DOHH2 (cell line): Measurements from ENCODE around the gene RAPGEF1.

ENCODE experiments used
- EZH2phosphoT487 ChIP-seq: fragments of 200-600 bp; sonication (generic); IDR thresholded peaks from 2 replicates; pipeline ENCODE4 v1.6.1; 2017; ENCODE audit warnings: borderline replicate concordance, mild to moderate bottlenecking, antibody characterized with exemption, low read length, moderate library complexity, mixed read lengths
- TF ChIP-seq, protein P1 (sequence below): fragments of 200-600 bp; sonication (generic); IDR thresholded peaks from one replicate; pipeline ENCODE4 v1.5.1; 2014; ENCODE audit warnings: antibody characterized with exemption, mild to moderate bottlenecking, low read depth, low read length; ENCODE audit not compliant: poor library complexity, severe bottlenecking

DNA sequence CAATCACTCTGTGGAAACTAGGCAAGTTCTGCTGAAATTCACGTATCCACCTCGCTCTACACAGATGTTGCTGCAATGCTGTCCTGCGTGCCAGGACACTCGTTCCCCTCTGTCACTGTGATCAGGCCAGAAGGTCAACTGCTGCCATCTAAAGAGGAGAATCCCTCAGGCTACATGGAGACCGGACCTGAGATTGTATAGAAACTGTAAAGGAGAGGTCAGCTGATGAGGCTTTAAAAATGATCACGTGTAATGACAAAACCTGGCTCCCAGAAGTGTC lies 114.4 kb downstream of the RAPGEF1 start:
- TF ChIP-seq, protein P1, sequence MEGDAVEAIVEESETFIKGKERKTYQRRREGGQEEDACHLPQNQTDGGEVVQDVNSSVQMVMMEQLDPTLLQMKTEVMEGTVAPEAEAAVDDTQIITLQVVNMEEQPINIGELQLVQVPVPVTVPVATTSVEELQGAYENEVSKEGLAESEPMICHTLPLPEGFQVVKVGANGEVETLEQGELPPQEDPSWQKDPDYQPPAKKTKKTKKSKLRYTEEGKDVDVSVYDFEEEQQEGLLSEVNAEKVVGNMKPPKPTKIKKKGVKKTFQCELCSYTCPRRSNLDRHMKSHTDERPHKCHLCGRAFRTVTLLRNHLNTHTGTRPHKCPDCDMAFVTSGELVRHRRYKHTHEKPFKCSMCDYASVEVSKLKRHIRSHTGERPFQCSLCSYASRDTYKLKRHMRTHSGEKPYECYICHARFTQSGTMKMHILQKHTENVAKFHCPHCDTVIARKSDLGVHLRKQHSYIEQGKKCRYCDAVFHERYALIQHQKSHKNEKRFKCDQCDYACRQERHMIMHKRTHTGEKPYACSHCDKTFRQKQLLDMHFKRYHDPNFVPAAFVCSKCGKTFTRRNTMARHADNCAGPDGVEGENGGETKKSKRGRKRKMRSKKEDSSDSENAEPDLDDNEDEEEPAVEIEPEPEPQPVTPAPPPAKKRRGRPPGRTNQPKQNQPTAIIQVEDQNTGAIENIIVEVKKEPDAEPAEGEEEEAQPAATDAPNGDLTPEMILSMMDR: no peak
- no peak for TF ChIP-seq EZH2phosphoT487
